WTC11 (cell line): ENCODE data around the gene GTF3C1.

ENCODE experiments used
- ATF3 ChIP-seq: sonication (generic); formaldehyde crosslinking; conservative IDR thresholded peaks from 2 replicates; pipeline ENCODE4 v1.8.1; 2022; ENCODE audit warnings: mild to moderate bottlenecking, missing genetic modification reagents
- ATF6 ChIP-seq: sonication (generic); formaldehyde crosslinking; IDR thresholded peaks from 2 replicates; pipeline ENCODE4 v1.8.1; 2023; ENCODE audit warnings: mild to moderate bottlenecking, missing genetic modification reagents
- CREB1 ChIP-seq: sonication (generic); formaldehyde crosslinking; IDR thresholded peaks from 2 replicates; pipeline ENCODE4 v1.8.0; 2023; ENCODE audit warnings: mild to moderate bottlenecking, missing genetic modification reagents
- CTCF ChIP-seq: fragments of 200-600 bp; IDR thresholded peaks from 2 replicates; pipeline ENCODE4 v1.8.0; 2022; ENCODE audit warnings: antibody characterized with exemption
- GABPB1 ChIP-seq: sonication (generic); formaldehyde crosslinking; IDR thresholded peaks from 2 replicates; pipeline ENCODE4 v1.8.1; 2023; ENCODE audit warnings: mild to moderate bottlenecking, missing genetic modification reagents
- IRF2 ChIP-seq: sonication (generic); formaldehyde crosslinking; IDR thresholded peaks from 2 replicates; pipeline ENCODE4 v1.8.0; 2022; ENCODE audit warnings: low read depth, missing genetic modification reagents, borderline replicate concordance
- JUN ChIP-seq: sonication (generic); formaldehyde crosslinking; IDR thresholded peaks from 2 replicates; pipeline ENCODE4 v1.8.0; 2023; ENCODE audit warnings: mild to moderate bottlenecking, missing genetic modification reagents
- NR3C1 ChIP-seq: sonication (generic); formaldehyde crosslinking; conservative IDR thresholded peaks from 2 replicates; pipeline ENCODE4 v1.8.1; 2023; ENCODE audit warnings: low read depth, mild to moderate bottlenecking, missing genetic modification reagents
- TP53 ChIP-seq: sonication (generic); formaldehyde crosslinking; IDR thresholded peaks from 2 replicates; pipeline ENCODE4 v1.8.1; 2023; ENCODE audit warnings: mild to moderate bottlenecking, missing genetic modification reagents
- USF2 ChIP-seq: sonication (generic); formaldehyde crosslinking; IDR thresholded peaks from 2 replicates; pipeline ENCODE4 v1.8.1; 2023; ENCODE audit warnings: mild to moderate bottlenecking, missing genetic modification reagents, moderate library complexity
- ZNF263 ChIP-seq: sonication (generic); formaldehyde crosslinking; IDR thresholded peaks from 2 replicates; pipeline ENCODE4 v1.8.1; 2022; ENCODE audit warnings: low read depth, mild to moderate bottlenecking, moderate library complexity, missing genetic modification reagents
- TF ChIP-seq, protein P1 (sequence below): sonication (generic); formaldehyde crosslinking; IDR thresholded peaks from 2 replicates; pipeline ENCODE4 v1.8.0; 2022; ENCODE audit warnings: mild to moderate bottlenecking, missing genetic modification reagents

- TF ChIP-seq, protein P1, sequence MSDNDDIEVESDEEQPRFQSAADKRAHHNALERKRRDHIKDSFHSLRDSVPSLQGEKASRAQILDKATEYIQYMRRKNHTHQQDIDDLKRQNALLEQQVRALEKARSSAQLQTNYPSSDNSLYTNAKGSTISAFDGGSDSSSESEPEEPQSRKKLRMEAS: no peak
- no peak for TF ChIP-seq ZNF263 (CRISPR knock-in tag)
- TF ChIP-seq GABPB1 (CRISPR knock-in tag): no peak
- TF ChIP-seq CTCF: no peak
- TF ChIP-seq JUN (CRISPR knock-in tag): no peak
- no peak for TF ChIP-seq IRF2
- TF ChIP-seq CREB1 (CRISPR knock-in tag): no peak
- no peak for TF ChIP-seq ATF3 (CRISPR knock-in tag)
- TF ChIP-seq TP53 (CRISPR knock-in tag): no peak
- TF ChIP-seq NR3C1 (CRISPR knock-in tag): no peak
- no peak for TF ChIP-seq ATF6 (CRISPR knock-in tag)
- TF ChIP-seq USF2 (CRISPR knock-in tag): no peak
Measured at GRCh38 chr16:27486344-27486743, 63.4 kb downstream of the GTF3C1 start.
